HG03139 (cell line): Measurements from ENCODE around the gene PPHLN1.

Experiments used
- ATAC-seq: cut with Tn5 transposase; IDR thresholded peaks from one replicate; pipeline ENCODE4 v1.9.1; 2021; ENCODE audit not compliant: unreplicated experiment

PPHLN1 gene

GRCh38 chr12:42325653-42326474 lies at the start of gene PPHLN1, which contains the start of gene ZCRB1:
Gene PPHLN1, plus strand, starts transcription at chr12:42326167. Its CDS starts 9,736 bp downstream, at chr12:42335903.
Gene ZCRB1, minus strand, starts transcription at chr12:42326094. Its CDS starts 1,992 bp downstream, at chr12:42324102.
- ATAC-seq = peak; percentile 94

GRCh38 chr12:42277396-42278127 lies 48.4 kb upstream of the PPHLN1 start:
- no peak for ATAC-seq

- no peak for ATAC-seq
These were observed 47.8 kb upstream of the PPHLN1 start for GRCh38 chr12:42278128-42278510.

GRCh38 chr12:42281278-42281677 lies 44.7 kb upstream of the PPHLN1 start:
- no peak for ATAC-seq

- no peak for ATAC-seq
These were observed 44.1 kb upstream of the PPHLN1 start for GRCh38 chr12:42281844-42282243.

GRCh38 chr12:42282294-42282693 lies 43.7 kb upstream of the PPHLN1 start:
- ATAC-seq = no peak

GRCh38 chr12:42283739-42284138 lies 42.2 kb upstream of the PPHLN1 start:
- no peak for ATAC-seq

GRCh38 chr12:42284157-42284556 lies 41.8 kb upstream of the PPHLN1 start:
- no peak for ATAC-seq

- no peak for ATAC-seq
These were observed 41.1 kb upstream of the PPHLN1 start for GRCh38 chr12:42284876-42285275.

- ATAC-seq = no peak
These were observed 40.5 kb upstream of the PPHLN1 start for GRCh38 chr12:42285431-42285830.

GRCh38 chr12:42286741-42287140 lies 39.2 kb upstream of the PPHLN1 start:
- no peak for ATAC-seq

- no peak for ATAC-seq
These were observed 37.4 kb upstream of the PPHLN1 start for GRCh38 chr12:42288544-42288943.

- ATAC-seq = no peak
These were observed 34.3 kb upstream of the PPHLN1 start for GRCh38 chr12:42291680-42292079.

- ATAC-seq = no peak
These were observed 29.4 kb upstream of the PPHLN1 start for GRCh38 chr12:42296503-42297109.

GRCh38 chr12:42298887-42299286 lies 27.1 kb upstream of the PPHLN1 start:
- no peak for ATAC-seq

GRCh38 chr12:42299392-42300308 lies 26.3 kb upstream of the PPHLN1 start:
- peak; percentile 72 for ATAC-seq

GRCh38 chr12:42306297-42306696 lies 19.7 kb upstream of the PPHLN1 start:
- no peak for ATAC-seq

- ATAC-seq = no peak
These were observed 17.6 kb upstream of the PPHLN1 start for GRCh38 chr12:42308390-42308789.

- ATAC-seq = no peak
These were observed 16.0 kb upstream of the PPHLN1 start for GRCh38 chr12:42309996-42310395.

- ATAC-seq = no peak
These were observed 10.9 kb upstream of the PPHLN1 start for GRCh38 chr12:42315108-42315507.

- no peak for ATAC-seq
These were observed 5.2 kb upstream of the PPHLN1 start for GRCh38 chr12:42320796-42321195.
